Activated T-cell treated with anti-CD3 and anti-CD28 coated beads, Interleukin-2, amount 50 U/mL, for 48 hours (primary cell): Measurements from ENCODE around the gene ANKRD45.
"Not testable (repeated sequence)": the region's sequence is repeated elsewhere in the genome, so short reads cannot be mapped to it uniquely, and the experiment has no call there.

Source experiments
- DNase-seq, 2 experiments: peaks; one replicate each; pipeline ENCODE4 v3.0.0-alpha.2; 2020

The ANKRD45 gene

DNA sequence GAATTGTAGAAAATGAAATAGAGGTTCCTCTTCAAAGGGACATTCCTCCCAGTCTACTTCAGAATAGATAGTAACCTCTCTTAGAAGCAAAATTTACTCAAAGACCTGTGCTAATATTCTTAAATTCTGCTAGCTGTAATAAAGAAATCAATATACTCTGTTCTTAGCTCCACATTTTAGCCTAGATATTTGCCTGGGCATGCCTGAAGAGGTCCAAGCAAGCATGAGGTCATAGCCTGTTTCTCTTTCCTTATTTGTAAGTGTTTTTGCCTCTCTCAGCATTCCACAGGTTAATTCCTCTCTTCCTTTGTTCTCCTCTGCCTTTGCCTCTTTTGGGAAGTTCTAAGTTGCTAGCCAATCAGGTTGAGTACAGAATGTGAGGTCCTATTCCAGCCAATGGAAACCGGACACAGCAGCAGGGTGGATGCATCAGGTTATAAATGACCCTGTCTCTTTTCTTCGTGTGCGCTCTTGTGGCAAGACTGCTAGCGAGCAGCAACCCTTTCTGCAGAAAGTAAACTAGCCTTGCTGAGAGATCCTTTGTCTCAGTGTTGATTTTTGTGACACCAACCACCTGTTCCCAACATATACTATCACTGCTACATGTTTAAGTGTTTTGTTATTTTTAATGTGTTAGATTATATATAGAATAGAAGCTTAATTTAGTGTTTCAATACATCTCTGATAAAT lies 27.1 kb downstream of the ANKRD45 start:
- not testable (repeated sequence) for DNase-seq

DNA sequence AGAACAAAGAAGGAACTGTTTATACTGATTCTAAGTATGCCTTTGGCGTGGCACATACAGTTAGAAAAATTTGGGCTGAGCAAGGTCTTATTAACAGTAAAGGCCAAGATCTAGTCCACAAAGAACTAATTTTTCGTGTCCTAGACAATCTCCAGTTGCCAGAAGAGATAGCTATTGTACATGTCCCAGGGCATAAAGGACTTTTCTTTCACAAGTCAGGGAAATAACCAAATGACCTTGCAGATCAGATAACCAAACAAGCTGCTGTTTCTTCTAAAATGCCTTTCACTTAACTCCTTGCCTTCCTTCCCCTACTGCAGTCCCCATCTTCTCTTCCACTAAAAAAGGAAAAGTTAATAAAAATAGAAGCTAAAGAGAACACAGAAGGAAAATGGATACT lies 30.5 kb downstream of the ANKRD45 start:
- DNase-seq, result no peak

DNA sequence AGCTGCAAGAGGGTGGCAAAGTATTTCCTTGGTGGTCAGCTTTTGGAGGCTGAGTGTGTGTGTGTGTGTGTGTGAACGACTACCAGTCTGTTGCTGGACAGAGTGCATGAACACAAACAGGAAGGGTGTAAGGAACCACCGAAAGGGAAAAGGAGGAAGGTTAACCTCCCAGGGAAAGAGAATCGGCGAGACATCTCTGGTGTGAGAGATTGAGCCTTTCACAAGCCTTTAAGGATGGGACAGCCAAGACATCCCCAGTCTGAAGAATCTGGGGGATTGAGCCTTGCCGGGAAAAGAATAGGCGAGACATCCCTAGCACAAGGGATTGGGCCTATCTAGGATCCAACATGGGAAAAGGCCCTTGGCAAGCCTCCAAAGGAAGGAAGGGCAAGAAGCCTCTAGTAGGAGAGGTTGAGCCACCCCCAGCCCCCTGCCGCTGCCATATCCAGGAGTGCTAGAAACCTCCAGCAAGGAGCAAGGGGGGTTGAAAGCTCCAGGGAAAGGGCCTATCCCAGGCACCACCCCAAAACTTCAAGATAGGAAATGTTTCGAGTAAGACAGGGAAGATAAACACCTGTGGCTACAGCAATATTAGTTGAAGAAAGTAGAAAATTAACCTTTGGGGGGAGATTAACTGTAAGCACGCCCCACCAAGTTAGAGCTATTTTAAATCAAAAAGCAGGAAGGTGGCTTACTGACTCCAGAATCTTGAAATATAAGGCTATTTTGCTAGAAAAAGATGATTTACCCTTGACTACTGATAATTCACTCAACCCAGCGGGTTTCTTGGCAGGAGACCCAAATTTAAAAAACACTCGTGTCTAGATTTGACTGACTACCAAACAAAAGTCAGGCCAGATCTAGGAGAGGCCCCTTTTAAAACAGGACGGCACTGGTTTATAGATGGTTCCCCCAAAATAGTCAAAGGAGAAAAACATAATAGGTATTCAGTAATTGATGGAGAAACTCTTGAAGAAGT lies 31.3 kb downstream of the ANKRD45 start:
- no peak for DNase-seq

DNA sequence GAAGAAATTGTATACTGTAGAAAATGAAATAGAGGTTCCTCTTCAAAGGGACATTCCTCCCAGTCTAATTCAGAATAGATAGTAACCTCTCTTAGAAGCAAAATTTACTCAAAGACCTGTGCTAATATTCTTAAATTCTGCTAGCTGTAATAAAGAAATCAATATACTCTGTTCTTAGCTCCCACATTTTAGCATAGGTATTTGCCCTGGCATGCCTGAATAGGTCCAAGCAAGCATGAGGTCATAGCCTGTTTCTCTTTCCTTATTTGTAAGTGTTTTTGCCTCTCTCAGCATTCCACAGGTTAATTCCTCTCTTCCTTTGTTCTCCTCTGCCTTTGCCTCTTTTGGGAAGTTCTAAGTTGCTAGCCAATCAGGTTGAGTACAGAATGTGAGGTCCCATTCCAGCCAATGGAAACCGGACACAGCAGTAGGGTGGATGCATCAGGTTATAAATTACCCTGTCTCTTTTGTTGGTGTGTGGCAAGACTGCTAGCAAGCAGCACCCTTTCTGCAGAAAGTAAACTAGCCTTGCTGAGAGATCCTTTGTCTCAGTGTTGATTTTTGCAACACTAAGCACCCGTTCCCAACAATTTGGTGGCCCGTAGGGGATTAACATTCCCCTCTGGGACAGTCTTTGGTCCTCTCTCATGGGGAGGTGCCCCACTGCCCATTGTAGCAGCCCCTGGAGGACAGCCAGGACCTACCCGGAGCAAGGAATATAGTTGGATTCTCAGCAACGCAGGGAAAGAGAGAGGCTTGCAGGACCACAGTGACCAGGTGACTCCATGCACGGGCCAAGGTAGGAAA lies 32.2 kb downstream of the ANKRD45 start:
- DNase-seq, result not testable (repeated sequence)

GRCh38 chr1:173635116-173635515 lies 34.5 kb downstream of the ANKRD45 start, which contains the start of gene TEX50:
Gene TEX50, plus strand, starts transcription at chr1:173635338. Its CDS starts 184 bp downstream, at chr1:173635522.
- DNase-seq, result no peak

DNA sequence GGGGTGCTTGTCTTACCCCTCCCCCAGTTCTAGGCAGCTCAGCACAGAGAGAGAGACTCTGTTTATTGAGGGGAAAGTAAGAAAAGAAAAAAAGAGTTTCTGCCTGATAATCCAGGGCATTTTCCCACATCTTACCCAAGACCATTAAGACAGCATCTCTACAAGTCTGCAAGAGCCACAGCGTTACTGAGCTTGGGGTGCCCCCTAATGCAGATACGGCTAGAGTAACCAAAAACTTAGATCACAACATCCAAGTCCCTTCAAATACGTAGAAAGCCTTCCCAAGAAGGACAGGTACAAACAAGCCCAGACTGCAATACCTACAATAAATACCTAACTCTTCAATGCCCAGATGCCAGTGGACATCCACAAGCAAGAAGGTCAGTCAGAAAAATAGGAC lies 40.8 kb downstream of the ANKRD45 start:
- DNase-seq, result no peak

DNA sequence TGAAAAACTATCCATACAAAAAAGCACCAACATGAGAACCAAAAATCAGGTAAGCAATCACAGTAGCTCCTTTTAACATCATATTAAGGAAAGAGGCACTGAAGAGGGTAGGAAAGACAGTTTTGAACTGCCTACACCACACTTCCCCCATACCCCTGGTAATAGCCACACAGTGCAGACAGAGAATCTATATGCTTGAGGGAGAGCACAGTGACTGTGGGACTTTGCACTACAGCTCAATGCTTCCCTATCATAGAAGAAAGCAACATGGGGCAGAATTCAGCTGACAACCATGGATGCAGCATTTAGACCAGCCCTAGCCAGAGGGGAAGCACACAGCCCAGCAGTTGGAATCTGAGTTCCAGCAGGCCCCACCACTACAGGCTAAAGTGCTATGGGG lies 42.4 kb downstream of the ANKRD45 start:
- no peak for DNase-seq

DNA sequence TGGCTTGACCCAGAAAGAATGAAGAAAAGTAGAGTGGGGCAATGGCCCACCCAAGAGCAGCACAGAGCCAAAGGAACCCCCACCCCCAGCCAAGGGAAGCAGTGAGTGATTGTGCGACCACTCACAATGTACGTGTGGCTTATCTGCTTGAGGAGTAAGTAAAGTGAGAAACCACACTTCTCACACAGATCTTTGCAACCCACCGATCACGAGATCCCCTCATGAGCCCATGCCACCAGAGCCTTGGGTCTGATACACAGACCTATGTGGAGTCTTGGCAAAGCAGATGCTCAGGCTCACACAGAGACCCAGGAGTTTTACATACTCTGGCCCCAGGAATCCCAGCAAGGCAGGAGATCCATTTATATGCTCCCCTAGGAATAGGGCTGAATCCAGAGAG lies 52.8 kb downstream of the ANKRD45 start:
- no peak for DNase-seq

GRCh38 chr1:173613086-173613485 lies 56.6 kb downstream of the ANKRD45 start:
- not testable (repeated sequence) for DNase-seq

GRCh38 chr1:173608503-173609216 lies 61.0 kb downstream of the ANKRD45 start:
- no peak for DNase-seq

DNA sequence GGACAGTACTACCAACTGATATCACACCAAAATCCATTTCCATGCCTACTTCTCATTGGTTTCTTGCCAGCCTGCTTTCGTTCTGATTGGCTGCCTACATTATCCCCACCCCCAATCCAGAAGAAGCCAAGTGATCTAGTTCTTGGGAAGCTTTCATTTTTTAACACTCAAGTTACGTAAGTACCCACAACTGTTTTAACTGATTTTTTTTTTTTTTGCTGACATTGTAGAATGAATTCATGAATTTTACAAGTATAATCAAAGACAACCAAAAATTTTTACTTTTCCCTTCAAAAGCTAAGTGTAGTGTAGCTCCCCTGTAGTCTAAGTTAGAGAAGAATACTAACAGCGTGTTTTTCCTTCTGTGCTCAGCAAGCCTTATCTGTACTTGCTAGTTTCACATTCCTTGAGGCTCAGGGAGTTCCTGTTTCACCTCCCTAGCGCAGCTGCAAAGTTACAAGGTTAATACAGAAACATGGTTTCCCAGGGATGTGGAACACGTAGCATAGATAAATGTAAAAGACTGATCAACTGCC lies 66.5 kb downstream of the ANKRD45 start, which contains the start of gene SLC9C2:
SLC9C2 (minus strand) TSS at position 17 of the 536 bp plus-strand sequence. CDS start 1,296 bp downstream, outside the sequence.
- no peak for DNase-seq

GRCh38 chr1:173601588-173601987 lies 68.1 kb downstream of the ANKRD45 start:
- no peak for DNase-seq

DNA sequence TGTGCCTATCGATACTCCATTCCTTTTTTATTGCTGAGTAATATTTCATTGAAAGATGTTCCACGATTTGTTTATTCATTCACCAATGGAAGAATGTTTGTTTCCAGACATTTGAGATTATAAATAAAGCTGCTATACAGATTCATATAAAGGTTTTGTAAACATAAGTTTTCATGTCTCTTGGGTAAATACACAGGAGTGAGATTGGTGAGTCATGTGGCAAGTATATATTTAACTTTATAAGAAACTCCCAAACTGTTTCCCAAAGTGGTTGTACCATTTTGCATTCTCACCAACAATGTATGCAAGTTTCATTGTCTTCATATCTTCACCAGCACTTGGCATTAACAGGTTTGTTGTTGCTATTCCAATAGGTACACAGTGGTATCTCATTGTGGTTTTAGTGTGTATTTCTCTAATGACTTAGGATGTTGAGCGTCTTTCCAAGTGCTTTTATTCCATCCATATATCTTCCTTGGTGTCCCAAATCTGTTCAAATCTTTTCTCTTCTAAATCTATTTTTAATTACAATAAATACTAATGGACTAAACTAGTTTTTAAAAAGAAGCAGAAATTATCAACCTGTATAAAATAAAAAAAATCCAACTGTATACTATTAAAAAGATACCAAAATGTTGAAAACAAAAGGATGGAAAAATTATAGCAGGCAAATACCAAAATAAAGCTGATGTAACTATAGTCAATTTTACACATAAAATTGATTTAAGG lies 73.4 kb downstream of the ANKRD45 start:
- no peak for DNase-seq

GRCh38 chr1:173591138-173591537 lies 78.5 kb downstream of the ANKRD45 start:
- not testable (repeated sequence) for DNase-seq

GRCh38 chr1:173590557-173590956 lies 79.1 kb downstream of the ANKRD45 start:
- no peak for DNase-seq

- DNase-seq, result no peak
These were observed 88.1 kb downstream of the ANKRD45 start for GRCh38 chr1:173581383-173582079.

DNA sequence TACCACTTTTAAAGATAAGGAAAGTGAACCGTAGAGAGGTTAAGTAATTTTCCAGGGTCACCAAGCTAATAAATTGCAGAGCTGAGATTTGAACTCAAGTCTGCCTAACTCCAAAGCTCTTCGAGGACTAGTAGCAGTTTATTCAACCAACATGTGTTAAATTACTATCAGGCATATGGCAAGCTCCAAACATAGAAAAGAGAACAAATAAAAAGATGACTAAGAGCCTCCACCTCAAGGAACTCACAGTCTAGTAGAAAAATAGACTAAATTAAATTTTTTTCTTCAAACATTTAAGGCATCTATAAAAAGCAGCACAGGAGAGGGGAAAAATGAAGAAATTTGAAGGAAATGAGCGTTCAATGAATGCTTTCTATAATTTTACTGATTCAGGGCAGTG lies 89.0 kb downstream of the ANKRD45 start:
- no peak for DNase-seq

DNA sequence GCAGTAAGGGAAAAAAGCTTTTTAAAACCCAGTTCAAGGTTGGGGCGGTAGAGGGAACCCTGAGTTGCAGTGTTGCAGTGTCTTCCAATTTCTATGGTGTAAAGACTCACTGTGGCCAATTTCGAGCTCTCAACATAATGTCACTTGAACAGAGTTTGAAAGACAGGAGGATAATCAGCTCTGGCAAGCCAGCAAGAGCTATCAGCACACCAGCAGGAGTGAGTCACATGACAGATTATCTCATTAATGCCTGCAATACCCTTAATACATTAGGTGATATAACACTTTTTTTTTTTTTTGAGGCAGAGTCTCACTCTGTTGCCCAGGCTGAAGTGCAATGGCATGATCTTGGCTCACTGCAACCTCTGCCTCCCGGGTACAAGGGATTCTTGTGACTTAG lies 89.6 kb downstream of the ANKRD45 start:
- DNase-seq, result no peak

DNA sequence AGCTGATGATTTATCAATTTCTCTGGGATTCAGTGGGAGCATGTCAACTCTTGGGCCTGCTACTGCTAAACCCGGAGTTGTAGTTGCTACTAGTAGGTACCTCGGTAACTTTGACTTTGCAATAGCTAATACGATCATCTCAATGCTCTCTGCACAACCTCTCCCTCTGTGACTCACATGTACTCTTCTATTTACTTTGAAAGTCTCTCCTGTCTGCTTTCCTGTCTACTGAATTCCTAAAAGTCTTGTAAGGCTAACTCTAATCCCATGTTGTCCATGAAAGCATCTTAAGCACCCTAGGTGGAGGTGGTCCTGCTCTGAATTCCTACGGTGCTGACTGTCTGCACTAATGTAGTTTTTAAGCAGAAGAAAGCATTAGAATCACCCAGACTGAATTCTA lies 96.1 kb downstream of the ANKRD45 start:
- no peak for DNase-seq

- no peak for DNase-seq
These were observed 97.3 kb downstream of the ANKRD45 start for GRCh38 chr1:173572201-173572873.
